ENCODE results near the gene CASZ1. TPM values are rescaled to one million over a fixed set of nuclear protein-coding genes. Genes with fewer than 3 reads are reported as not detected.

Gene CASZ1
- total RNA-seq, 1 donor from 2014 or later, result 23.6 TPM

GRCh38 chr1:10667861-10668761, 128.3 kb downstream of the CASZ1 start:
- Mint-ChIP-seq H3K27ac (peak overlapping the region; percentile 82), H3K4me3 (ENCODE audit: low read depth) (peak overlapping the region; percentile 40), H3K9me3 (ENCODE audit: low read depth) (no peaks in the 10 kb centered on the region), H3K27me3 (peaks cover 26% of the 10 kb centered on the region), H3K36me3 (ENCODE audit: insufficient read depth) (no peaks in the 10 kb centered on the region), H3K4me1 (ENCODE audit: low read depth) (peaks cover 35% of the 10 kb centered on the region)
- no peak for TF ChIP-seq CTCF (IDR thresholded peaks at IDR 0.05; ENCODE audit: unreplicated experiment)
- no peak for DNase-seq (ENCODE audit: low spot score, unreplicated experiment)

DNA sequence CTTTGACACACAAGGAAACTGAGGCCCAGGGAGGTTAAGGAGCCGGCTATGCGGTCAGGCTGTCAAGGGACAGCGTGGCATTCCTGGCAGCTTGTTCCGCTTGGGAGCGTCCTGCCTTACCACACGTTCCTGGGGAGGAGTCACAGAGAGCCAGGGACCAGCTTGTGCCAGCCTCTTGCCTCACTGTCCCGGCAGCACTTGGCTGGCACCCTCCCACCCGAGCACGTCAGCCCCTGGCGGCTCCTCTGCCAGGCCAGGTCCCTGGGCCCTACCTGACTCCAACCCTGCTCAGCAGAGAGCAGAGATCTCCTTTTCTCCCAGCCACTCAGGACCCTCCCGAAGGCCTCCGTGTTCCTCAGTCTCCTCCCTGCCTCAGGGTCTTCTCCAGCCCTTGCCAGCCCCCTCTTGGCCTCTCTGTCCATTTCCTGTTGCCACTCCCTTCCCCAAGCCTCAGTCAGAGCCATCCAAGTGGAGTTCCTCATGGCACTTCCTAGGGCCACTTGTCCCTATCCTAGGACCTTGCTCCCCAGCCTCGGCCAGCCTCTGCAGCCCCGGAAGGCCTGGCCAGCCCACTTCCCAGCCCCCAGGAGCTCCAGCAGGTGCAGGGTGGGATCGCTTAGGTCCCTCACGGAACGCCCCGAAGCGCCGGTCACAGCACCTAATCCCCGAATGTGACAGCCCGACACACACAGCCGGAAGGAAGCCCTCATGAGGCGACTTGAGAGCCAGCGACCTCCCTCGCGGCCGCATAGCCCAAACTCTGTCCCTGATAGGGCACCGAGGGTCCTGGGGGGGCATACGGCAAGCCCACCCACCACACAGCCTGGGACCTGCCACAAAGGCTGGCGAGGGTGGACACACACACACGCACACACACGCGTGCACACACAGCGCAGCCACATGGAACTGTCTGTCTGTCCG, 130.3 kb downstream of the CASZ1 start:
- DNase-seq (ENCODE audit: low spot score, unreplicated experiment), result no peak
- Mint-ChIP-seq H3K36me3 (ENCODE audit: insufficient read depth) (no peaks in the 10 kb centered on the region), H3K27ac (no peak overlapping the region), H3K9me3 (ENCODE audit: low read depth) (no peaks in the 10 kb centered on the region), H3K4me3 (ENCODE audit: low read depth) (no peak overlapping the region), H3K4me1 (ENCODE audit: low read depth) (peaks cover 22% of the 10 kb centered on the region), H3K27me3 (peaks cover 21% of the 10 kb centered on the region)
- no peak for TF ChIP-seq CTCF (IDR thresholded peaks at IDR 0.05; ENCODE audit: unreplicated experiment)

DNA sequence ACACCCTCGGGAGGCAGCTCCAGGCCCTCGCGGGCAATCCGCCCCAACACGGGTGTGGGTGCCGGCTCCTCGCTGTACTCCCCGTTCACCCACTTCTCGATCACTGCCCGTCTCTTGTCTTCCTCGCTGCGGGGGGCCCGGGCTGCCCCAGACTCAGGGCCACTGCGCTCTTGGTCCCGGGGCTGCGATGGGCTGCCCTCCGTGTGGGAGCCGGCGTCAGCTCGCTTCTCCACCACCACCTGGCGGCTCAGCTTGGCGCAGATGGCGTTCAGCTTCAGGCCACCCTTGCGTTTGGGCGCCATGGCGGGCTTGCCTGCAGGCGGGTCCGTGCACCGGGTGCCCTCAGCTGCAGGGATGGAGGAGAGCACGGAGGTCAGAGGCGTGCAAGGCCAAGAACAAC, 131.2 kb downstream of the CASZ1 start:
- H3K27ac Mint-ChIP-seq, result no peak overlapping the region
- H3K4me3 Mint-ChIP-seq (ENCODE audit: low read depth), result no peak overlapping the region
- no peaks in the 10 kb centered on the region for H3K9me3 Mint-ChIP-seq (ENCODE audit: low read depth)
- TF ChIP-seq CTCF (IDR thresholded peaks at IDR 0.05; ENCODE audit: unreplicated experiment), result no peak
- H3K36me3 Mint-ChIP-seq (ENCODE audit: insufficient read depth), result no peaks in the 10 kb centered on the region
- peaks cover 14% of the 10 kb centered on the region for H3K4me1 Mint-ChIP-seq (ENCODE audit: low read depth)
- DNase-seq (ENCODE audit: low spot score, unreplicated experiment), result no peak
- peaks cover 16% of the 10 kb centered on the region for H3K27me3 Mint-ChIP-seq

DNA sequence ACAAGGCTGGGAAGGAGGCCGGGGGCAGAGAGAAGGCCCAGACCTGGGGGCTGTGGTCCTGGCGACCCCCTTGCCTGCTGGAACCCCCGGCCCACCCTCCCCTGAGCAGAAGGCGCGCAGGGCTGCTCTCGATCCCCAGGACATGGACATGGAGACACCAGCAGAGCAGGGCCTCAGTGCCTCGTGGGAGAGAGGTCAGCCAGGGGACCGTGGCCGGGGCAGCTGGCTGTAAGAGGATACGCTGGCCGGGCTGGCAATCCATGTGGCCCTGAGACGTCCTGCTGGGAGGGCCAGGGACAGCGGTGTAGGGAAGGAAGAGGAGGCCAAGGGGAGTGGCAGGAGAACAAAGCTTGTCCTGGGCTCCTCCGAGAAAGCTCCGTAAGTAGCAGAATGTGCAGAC, 132.2 kb downstream of the CASZ1 start:
- Mint-ChIP-seq H3K36me3 (ENCODE audit: insufficient read depth) (peaks cover under 1% of the 10 kb centered on the region), H3K9me3 (ENCODE audit: low read depth) (no peaks in the 10 kb centered on the region), H3K27ac (peak overlapping the region; percentile 78), H3K4me3 (ENCODE audit: low read depth) (no peak overlapping the region), H3K27me3 (peaks cover 14% of the 10 kb centered on the region), H3K4me1 (ENCODE audit: low read depth) (peaks cover 14% of the 10 kb centered on the region)
- TF ChIP-seq CTCF (IDR thresholded peaks at IDR 0.05; ENCODE audit: unreplicated experiment), result no peak
- DNase-seq (ENCODE audit: low spot score, unreplicated experiment), result no peak

- TF ChIP-seq CTCF (IDR thresholded peaks at IDR 0.05; ENCODE audit: unreplicated experiment), result no peak
- Mint-ChIP-seq H3K36me3 (ENCODE audit: insufficient read depth) (peaks cover 2% of the 10 kb centered on the region), H3K27me3 (peaks cover 12% of the 10 kb centered on the region), H3K4me3 (ENCODE audit: low read depth) (no peak overlapping the region), H3K9me3 (ENCODE audit: low read depth) (no peaks in the 10 kb centered on the region), H3K4me1 (ENCODE audit: low read depth) (peaks cover 14% of the 10 kb centered on the region), H3K27ac (no peak overlapping the region)
- no peak for DNase-seq (ENCODE audit: low spot score, unreplicated experiment)
These were observed 132.8 kb downstream of the CASZ1 start for GRCh38 chr1:10663678-10664035.
